GM23248 (cell line): ENCODE results near the gene CDCA8.

ENCODE experiments used
- EZH2 ChIP-seq: fragments of 200-600 bp; sonication (generic); IDR thresholded peaks from 2 replicates; pipeline ENCODE4 v1.6.1; 2018; ENCODE audit warnings: antibody characterized with exemption, mild to moderate bottlenecking; ENCODE audit not compliant: insufficient read depth, poor library complexity, severe bottlenecking
- EZH2phosphoT487 ChIP-seq: fragments of 200-600 bp; sonication (generic); IDR thresholded peaks from 2 replicates; pipeline ENCODE4 v1.6.1; 2018; ENCODE audit warnings: antibody characterized with exemption, moderate library complexity, mild to moderate bottlenecking, low read depth; ENCODE audit not compliant: insufficient read depth

DNA sequence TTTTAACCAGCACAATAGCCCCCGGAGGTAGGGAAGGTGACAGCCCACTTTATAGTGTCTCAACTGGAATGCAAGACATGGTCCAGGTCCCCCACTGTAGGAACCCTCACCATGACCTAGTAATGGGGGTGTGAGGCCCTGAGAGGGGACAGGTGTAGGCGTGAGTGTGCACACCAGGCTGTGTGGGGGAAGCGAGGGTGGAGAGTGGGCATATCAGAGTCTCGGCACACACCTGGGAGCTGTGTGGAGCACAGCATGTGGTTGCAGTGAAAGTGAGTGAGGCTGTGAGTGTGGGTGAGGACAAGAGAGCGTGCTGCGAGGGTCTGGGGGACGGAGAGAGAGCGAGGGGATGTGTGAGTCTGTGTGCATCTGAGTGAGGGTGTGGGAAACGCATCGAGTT, 40.5 kb upstream of the CDCA8 start:
- TF ChIP-seq EZH2 (no peak), EZH2phosphoT487 (no peak)
